ENCODE measurements around the gene PCNX2. TPM values are rescaled to one million over a fixed set of nuclear protein-coding genes. Genes with fewer than 3 reads are reported as not detected.

The PCNX2 gene
- polyA plus RNA-seq, 1 donor (not counting 4 experiments of a cell fraction or from before 2014, with no cell fraction given) = 18.0 TPM

- DNase-seq (ENCODE audit: low read depth, low spot score) (no peak), FAIRE-seq (no peak)
- TF ChIP-seq, protein P1, sequence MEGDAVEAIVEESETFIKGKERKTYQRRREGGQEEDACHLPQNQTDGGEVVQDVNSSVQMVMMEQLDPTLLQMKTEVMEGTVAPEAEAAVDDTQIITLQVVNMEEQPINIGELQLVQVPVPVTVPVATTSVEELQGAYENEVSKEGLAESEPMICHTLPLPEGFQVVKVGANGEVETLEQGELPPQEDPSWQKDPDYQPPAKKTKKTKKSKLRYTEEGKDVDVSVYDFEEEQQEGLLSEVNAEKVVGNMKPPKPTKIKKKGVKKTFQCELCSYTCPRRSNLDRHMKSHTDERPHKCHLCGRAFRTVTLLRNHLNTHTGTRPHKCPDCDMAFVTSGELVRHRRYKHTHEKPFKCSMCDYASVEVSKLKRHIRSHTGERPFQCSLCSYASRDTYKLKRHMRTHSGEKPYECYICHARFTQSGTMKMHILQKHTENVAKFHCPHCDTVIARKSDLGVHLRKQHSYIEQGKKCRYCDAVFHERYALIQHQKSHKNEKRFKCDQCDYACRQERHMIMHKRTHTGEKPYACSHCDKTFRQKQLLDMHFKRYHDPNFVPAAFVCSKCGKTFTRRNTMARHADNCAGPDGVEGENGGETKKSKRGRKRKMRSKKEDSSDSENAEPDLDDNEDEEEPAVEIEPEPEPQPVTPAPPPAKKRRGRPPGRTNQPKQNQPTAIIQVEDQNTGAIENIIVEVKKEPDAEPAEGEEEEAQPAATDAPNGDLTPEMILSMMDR (optimal IDR thresholded peaks at IDR 0.05 in 1 of 3, IDR thresholded peaks at IDR 0.05 in 1 of 3, conservative IDR thresholded peaks at IDR 0.05 in 1 of 3; ENCODE audit: extremely low read depth in 1 of 3, insufficient read depth in 2 of 3, low read length in 3 of 3) = no peak
- Histone ChIP-seq H3K9me1 (ENCODE audit: control insufficient read depth, extremely low read depth, insufficient read depth, low read length) (no peaks in the 10 kb centered on the region), H3K27me3 (ENCODE audit: control insufficient read depth, extremely low read depth, insufficient read depth, low read length) (no peaks in the 10 kb centered on the region), H2AFZ (ENCODE audit: control insufficient read depth, low read length) (no peak overlapping the region), H3K4me2 (ENCODE audit: control insufficient read depth, extremely low read depth, insufficient read depth, low read depth, low read length) (no peak overlapping the region), H3K36me3 (ENCODE audit: control insufficient read depth in 2 of 2, extremely low read depth in 1 of 2, insufficient read depth in 2 of 2, low read length in 2 of 2) (peaks cover 0 to 6% of the 10 kb centered on the region in 2 experiments), H3K79me2 (ENCODE audit: control insufficient read depth, insufficient read depth, low read length) (no peaks in the 10 kb centered on the region), H3K4me3 (ENCODE audit: control insufficient read depth in 2 of 3, extremely low read depth in 1 of 3, insufficient read depth in 2 of 3, low read depth in 1 of 3, low read length in 3 of 3) (no peak overlapping the region), H3K4me1 (ENCODE audit: control insufficient read depth, extremely low read depth, insufficient read depth, low read length) (peaks cover 4% of the 10 kb centered on the region), H3K9ac (ENCODE audit: control insufficient read depth, extremely low read depth, insufficient read depth, low read length) (no peak overlapping the region), H3K9me3 (ENCODE audit: control insufficient read depth, low read depth, low read length) (no peaks in the 10 kb centered on the region), H4K20me1 (ENCODE audit: control insufficient read depth, extremely low read depth, insufficient read depth, low read length) (no peaks in the 10 kb centered on the region), H3K27ac (ENCODE audit: control insufficient read depth, insufficient read depth, low read length) (no peak overlapping the region)
- dilution Hi-C loops (cut with MboI; ENCODE audit: extremely low pct_ligation_motif_present, low sequenced_read_pairs) = no loop called here
Observed at GRCh38 chr1:233143241-233143640, 152.3 kb downstream of the PCNX2 start.

- Histone ChIP-seq H2AFZ (ENCODE audit: control insufficient read depth, low read length) (no peak overlapping the region), H3K4me2 (ENCODE audit: control insufficient read depth, extremely low read depth, insufficient read depth, low read depth, low read length) (no peak overlapping the region), H3K79me2 (ENCODE audit: control insufficient read depth, insufficient read depth, low read length) (no peaks in the 10 kb centered on the region), H3K27me3 (ENCODE audit: control insufficient read depth, extremely low read depth, insufficient read depth, low read length) (no peaks in the 10 kb centered on the region), H3K27ac (ENCODE audit: control insufficient read depth, insufficient read depth, low read length) (no peak overlapping the region), H3K36me3 (ENCODE audit: control insufficient read depth in 2 of 2, extremely low read depth in 1 of 2, insufficient read depth in 2 of 2, low read length in 2 of 2) (peaks cover 5 to 6% of the 10 kb centered on the region in 2 experiments), H4K20me1 (ENCODE audit: control insufficient read depth, extremely low read depth, insufficient read depth, low read length) (no peaks in the 10 kb centered on the region), H3K9me1 (ENCODE audit: control insufficient read depth, extremely low read depth, insufficient read depth, low read length) (no peaks in the 10 kb centered on the region), H3K9me3 (ENCODE audit: control insufficient read depth, low read depth, low read length) (no peaks in the 10 kb centered on the region), H3K4me3 (ENCODE audit: control insufficient read depth in 2 of 3, extremely low read depth in 1 of 3, insufficient read depth in 2 of 3, low read depth in 1 of 3, low read length in 3 of 3) (no peak overlapping the region), H3K4me1 (ENCODE audit: control insufficient read depth, extremely low read depth, insufficient read depth, low read length) (peaks cover 4% of the 10 kb centered on the region), H3K9ac (ENCODE audit: control insufficient read depth, extremely low read depth, insufficient read depth, low read length) (no peak overlapping the region)
- no peak for TF ChIP-seq EZH2 (IDR thresholded peaks at IDR 0.05; ENCODE audit: low read length)
- TF ChIP-seq, protein P1 (optimal IDR thresholded peaks at IDR 0.05 in 1 of 3, IDR thresholded peaks at IDR 0.05 in 1 of 3, conservative IDR thresholded peaks at IDR 0.05 in 1 of 3; ENCODE audit: extremely low read depth in 1 of 3, insufficient read depth in 2 of 3, low read length in 3 of 3) = no peak
- FAIRE-seq = no peak
- no peak for DNase-seq (ENCODE audit: low read depth, low spot score)
- dilution Hi-C loops (cut with MboI; ENCODE audit: extremely low pct_ligation_motif_present, low sequenced_read_pairs) = no loop called here
Observed at GRCh38 chr1:233140974-233141373, 154.6 kb downstream of the PCNX2 start.
